K562 (cell line): ENCODE measurements around the gene PTPN14. TPM values are rescaled to one million over a fixed set of nuclear protein-coding genes. Genes with fewer than 3 reads are reported as not detected.

Source experiments
- ESRRB ChIP-seq: fragments of 250-450 bp; sonication (Bioruptor Pico); IDR thresholded peaks from 2 replicates; pipeline ENCODE4 v1.5.0; 2020; ENCODE audit warnings: mild to moderate bottlenecking, moderate library complexity, borderline replicate concordance
- HDAC8 ChIP-seq: fragments of 450-650 bp; IDR thresholded peaks from 2 replicates; pipeline ENCODE4 v1.6.1; 2016; ENCODE audit warnings: mild to moderate bottlenecking, missing genetic modification characterization, moderate library complexity, missing compliant biosample characterization
- HMBOX1 ChIP-seq: sonication (generic); IDR thresholded peaks from 2 replicates; pipeline ENCODE4 v1.6.1; 2016
- JUN ChIP-seq, 2 experiments: sonication (generic) in 1 of 2; formaldehyde crosslinking in 1 of 2; IDR thresholded peaks; 2 replicates each; pipeline versions ENCODE4 v1.6.1 to v1.8.0; 2012 to 2022; ENCODE audit warnings: borderline replicate concordance in 2 of 2, mild to moderate bottlenecking in 2 of 2, improper control_type of control experiment in 1 of 2, low read depth in 1 of 2, low read length in 1 of 2, missing genetic modification reagents in 1 of 2
- NBN ChIP-seq: fragments of 450-650 bp; IDR thresholded peaks from 2 replicates; pipeline ENCODE4 v1.6.1; 2016; ENCODE audit warnings: low read depth, mild to moderate bottlenecking
- NKRF ChIP-seq: fragments of 450-650 bp; IDR thresholded peaks from 2 replicates; pipeline ENCODE4 v1.6.1; 2016; ENCODE audit warnings: borderline replicate concordance
- POLR2A ChIP-seq: fragments of 450-650 bp; conservative IDR thresholded peaks from 2 replicates; pipeline ENCODE4 v1.6.1; 2016
- SMARCC2 ChIP-seq: fragments of 450-650 bp; IDR thresholded peaks from 2 replicates; pipeline ENCODE4 v1.6.1; 2017; ENCODE audit warnings: antibody characterized with exemption, moderate library complexity, mild to moderate bottlenecking, low read depth
- STAT5A ChIP-seq: IDR thresholded peaks from 2 replicates; pipeline ENCODE4 v1.6.1; 2012; ENCODE audit warnings: low read length, inconsistent platforms, borderline replicate concordance
- USF2 ChIP-seq: sonication (generic); formaldehyde crosslinking; IDR thresholded peaks from 2 replicates; pipeline ENCODE4 v1.5.0; 2020; ENCODE audit warnings: missing genetic modification reagents
- polyA plus RNA-seq, 8 experiments: library from polyadenylated mRNA; depleted of rRNA in 4 of 8; stranded (reverse) in 5 of 8; unstranded in 3 of 8; fragments of >200 nt; fragmentation: Nextera tagmentation in 2 of 8; fragmentation: Illumina TruSeq in 1 of 8; extraction: Ambion mirVana in 2 of 8; extraction: Trizol in 1 of 8; gene quantifications; 2 replicates each; pipeline versions ENCODE4 v1.2.1 to v1.2.3, GENCODE V29; 2011 to 2014; ENCODE audit warnings: inconsistent platforms in 1 of 8, missing spikeins in 1 of 8
- total RNA-seq, 7 experiments: library from RNA; depleted of rRNA in 6 of 7; stranded (reverse); fragments of >200 nt in 6 of 7; fragmentation: Illumina TruSeq in 2 of 7; extraction: Trizol in 2 of 7; gene quantifications; 2 replicates each; pipeline versions ENCODE4 v1.2.1 to v1.2.3, GENCODE V29; 2011 to 2021; ENCODE audit warnings: low replicate concordance in 1 of 7
- TF ChIP-seq, protein P1 (sequence below), 2 experiments: fragments of 450-650 bp; formaldehyde crosslinking in 1 of 2; IDR thresholded peaks; 2 replicates each; pipeline versions ENCODE4 v1.4.0 to v1.6.1; 2014 to 2020; ENCODE audit warnings: mild to moderate bottlenecking in 2 of 2, borderline replicate concordance in 1 of 2, low read depth in 1 of 2

Gene PTPN14
- total and polyA plus RNA-seq, 9 of the 15 experiments (the other 6 are each of a cell fraction or from before 2014, with no cell fraction given) = 0.01 to 0.29 (median 0.04) TPM; not detected in 6

GRCh38 chr1:214328770-214329469 is 222.5 kb downstream of the PTPN14 start (continued):
- TF ChIP-seq JUN (IDR thresholded peaks at IDR 0.05; ENCODE audit: borderline replicate concordance, low read depth, low read length) (peak; percentile 29; the same call in 1 of the 2 replicates), JUN (CRISPR knock-in tag; IDR thresholded peaks at IDR 0.05; ENCODE audit: borderline replicate concordance) (no peak), NBN (no peak), USF2 (CRISPR knock-in tag) (no peak), SMARCC2 (no peak), HMBOX1 (no peak), ESRRB (CRISPR knock-in tag) (no peak), HDAC8 (tag) (no peak), STAT5A (no peak), POLR2A (no peak), NKRF (no peak)
- TF ChIP-seq, protein P1, sequence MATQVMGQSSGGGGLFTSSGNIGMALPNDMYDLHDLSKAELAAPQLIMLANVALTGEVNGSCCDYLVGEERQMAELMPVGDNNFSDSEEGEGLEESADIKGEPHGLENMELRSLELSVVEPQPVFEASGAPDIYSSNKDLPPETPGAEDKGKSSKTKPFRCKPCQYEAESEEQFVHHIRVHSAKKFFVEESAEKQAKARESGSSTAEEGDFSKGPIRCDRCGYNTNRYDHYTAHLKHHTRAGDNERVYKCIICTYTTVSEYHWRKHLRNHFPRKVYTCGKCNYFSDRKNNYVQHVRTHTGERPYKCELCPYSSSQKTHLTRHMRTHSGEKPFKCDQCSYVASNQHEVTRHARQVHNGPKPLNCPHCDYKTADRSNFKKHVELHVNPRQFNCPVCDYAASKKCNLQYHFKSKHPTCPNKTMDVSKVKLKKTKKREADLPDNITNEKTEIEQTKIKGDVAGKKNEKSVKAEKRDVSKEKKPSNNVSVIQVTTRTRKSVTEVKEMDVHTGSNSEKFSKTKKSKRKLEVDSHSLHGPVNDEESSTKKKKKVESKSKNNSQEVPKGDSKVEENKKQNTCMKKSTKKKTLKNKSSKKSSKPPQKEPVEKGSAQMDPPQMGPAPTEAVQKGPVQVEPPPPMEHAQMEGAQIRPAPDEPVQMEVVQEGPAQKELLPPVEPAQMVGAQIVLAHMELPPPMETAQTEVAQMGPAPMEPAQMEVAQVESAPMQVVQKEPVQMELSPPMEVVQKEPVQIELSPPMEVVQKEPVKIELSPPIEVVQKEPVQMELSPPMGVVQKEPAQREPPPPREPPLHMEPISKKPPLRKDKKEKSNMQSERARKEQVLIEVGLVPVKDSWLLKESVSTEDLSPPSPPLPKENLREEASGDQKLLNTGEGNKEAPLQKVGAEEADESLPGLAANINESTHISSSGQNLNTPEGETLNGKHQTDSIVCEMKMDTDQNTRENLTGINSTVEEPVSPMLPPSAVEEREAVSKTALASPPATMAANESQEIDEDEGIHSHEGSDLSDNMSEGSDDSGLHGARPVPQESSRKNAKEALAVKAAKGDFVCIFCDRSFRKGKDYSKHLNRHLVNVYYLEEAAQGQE (IDR thresholded peaks at IDR 0.05; ENCODE audit: borderline replicate concordance) = peak; percentile 96
- TF ChIP-seq, protein P1 (CRISPR knock-in tag; IDR thresholded peaks at IDR 0.05; ENCODE audit: low read depth) = no peak
